Erythroblast (primary cell): ENCODE results near the gene RTL10.

Experiments
- DNase-seq, 2 experiments: peaks; one replicate each; lab custom pipeline; 2025; lab: John Stamatoyannopoulos, UW
- GATA1 ChIP-seq: IDR thresholded peaks from 2 replicates; pipeline ENCODE4 v1.6.1; 2011; ENCODE audit warnings: low read depth, mild to moderate bottlenecking, control low read depth, low read length, moderate library complexity
- POLR2A ChIP-seq: IDR thresholded peaks from 2 replicates; pipeline ENCODE4 v1.6.1; 2011; ENCODE audit warnings: mild to moderate bottlenecking, low read length

RTL10 gene

DNA sequence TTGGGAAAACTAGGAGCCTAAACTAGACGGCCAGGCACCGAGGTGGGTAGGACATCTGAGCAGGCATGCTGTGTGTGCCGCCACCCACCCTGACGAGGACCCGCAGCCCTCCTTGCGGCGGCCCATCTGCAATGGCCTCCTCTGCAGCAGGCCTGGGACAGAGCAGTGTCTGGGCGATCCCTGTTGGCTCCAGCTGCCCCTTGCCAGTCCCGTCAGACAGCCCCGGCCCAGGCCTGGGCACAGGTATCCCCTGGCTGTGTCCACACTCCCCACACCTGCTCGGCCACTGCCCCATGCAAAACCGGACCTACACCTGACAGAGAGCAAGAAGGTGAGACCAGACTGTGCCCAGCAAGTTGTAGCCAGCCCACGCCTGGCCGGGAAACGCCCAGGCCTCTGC, 38.7 kb upstream of the RTL10 start:
- no peak for TF ChIP-seq POLR2A
- TF ChIP-seq GATA1, result no peak
- no peak for DNase-seq

DNA sequence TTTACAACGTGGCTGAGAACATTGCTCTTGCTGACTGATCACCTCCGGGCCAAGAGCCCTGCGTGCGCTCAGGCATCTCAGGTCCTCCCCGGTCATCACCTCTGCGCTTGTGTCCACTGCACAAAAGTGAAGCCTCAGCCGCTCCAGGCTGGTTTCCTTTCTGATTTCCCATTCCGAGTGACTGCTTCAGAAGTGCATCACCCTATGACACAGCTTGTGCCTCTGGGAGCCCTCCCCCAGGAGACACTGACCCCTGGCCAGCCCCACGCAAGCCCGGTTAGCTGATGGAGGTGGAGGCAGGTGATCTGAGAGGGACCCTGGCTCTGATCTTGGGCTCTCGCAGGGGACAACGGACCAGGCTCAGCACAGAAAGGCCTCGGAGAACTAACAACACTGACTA, 38.3 kb upstream of the RTL10 start:
- no peak for DNase-seq
- TF ChIP-seq POLR2A, result no peak
- no peak for TF ChIP-seq GATA1

DNA sequence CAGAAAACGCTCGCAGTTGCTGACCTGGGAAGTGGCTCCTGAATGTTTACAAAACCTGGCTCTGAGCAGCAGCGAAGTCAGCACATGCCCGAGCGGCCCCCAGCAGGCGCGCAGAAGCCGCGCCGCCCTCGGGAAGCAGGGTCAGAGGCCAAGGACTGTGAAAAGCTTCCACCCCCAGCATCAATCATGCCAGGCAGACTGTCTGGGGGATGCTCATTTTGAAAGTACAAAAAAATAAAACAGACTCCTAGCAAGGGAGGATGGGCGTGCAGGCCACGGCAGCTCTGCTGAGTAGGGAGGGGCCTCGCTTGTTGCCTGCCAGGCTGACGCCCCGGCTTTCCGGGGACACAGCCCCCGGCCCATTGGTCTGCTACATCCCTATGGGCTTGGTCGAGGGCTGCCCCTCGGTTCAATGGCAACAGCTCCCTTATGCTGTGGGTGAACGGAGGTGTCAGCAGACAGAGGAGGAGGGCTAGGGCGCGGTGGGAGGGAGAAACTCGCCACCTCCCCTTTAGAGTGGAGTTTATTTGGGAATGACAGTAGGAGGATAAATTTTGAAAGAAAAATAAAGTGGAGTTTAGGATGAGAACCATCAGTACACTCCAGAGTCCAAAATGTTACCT, 37.7 kb upstream of the RTL10 start:
- TF ChIP-seq GATA1 (no peak), POLR2A (no peak)

DNA sequence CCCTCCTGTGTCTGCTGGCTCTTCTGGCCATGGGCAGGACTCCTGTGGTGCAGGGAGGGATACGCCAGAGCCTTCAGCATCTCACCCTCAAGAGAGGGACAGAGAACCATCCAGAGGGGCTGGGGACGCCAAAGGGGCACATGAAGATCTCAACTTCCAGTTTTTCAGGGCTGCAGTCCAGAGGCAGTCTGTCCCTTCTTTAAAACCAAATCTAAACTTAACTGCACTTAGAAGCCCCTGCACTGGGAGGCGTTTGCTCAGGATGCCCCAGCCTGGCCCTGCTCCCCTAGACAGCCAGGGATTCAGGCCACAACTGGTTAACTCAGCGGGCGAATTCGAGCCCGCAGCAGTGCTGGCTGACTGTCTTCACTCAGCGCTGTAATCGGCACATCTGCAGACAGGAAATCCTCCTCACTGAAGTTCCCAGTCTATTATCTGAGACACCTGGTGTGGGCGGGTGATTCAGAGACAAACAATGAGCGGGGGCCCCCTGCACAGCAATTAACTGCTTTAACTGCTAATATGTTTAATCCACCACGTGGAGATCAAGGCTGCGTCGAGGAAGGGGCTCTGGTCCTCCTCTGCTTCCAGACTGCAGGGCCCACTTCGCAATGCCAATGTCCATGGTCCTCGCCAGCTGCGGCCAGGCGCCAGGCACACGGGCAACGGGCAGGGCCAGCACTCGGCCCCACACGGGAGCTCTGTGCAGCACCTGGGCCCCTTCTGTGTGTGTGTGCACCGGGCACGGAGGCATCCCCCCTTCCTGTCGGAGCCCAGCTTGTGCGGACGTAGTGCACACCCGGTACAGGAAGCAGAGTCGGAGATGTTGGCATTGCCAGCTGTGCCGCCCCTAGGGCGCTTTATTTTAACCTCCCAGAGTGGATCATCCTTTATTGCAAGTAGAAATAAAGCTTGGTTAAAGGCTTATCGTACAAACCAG, 36.9 kb upstream of the RTL10 start:
- TF ChIP-seq GATA1, result no peak

More for the DNA sequence above, 37.7 kb upstream of the RTL10 start:
- no peak for DNase-seq

DNA sequence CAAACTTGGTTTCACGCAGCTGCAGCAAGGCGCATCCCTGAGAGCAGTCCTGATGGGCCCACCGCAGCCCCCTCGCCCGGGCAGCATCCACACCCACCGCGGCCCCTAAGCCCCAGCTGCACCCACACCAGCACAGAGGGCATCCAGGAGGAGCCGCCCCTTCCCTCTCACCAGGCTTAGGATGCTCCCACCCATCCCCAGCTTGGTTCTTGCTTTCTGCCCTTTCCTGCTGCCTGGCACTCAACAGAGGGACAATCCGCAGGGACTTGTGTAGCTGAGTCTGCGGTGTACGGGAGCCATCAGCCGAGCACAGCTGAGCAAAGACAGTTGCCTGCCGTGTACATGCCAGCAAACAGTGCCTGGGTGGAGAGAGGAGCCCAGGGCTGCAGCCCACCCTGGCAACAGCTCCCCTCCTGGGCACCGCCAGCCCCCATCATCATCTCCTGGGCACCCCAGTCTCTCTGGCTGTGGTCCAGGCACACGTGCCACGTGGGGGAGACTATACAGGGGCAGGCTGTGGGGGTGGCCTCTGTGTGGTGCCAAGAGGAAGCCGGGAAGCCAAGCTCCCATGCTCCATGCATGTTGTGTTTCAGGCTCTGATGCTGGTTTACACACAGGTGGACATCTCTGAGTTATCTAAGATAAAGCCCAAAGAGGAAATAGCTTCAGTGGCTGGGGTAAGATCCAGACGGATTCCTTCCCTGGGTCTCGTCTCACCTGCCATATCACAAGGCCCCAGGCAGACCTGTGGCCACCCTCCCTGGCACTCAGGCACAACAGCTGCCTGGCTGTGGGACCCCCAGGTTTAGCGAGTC, 36.0 kb upstream of the RTL10 start:
- DNase-seq, result no peak

More for the DNA sequence above, 36.9 kb upstream of the RTL10 start:
- DNase-seq, result peak; percentile 29 to 65

DNA sequence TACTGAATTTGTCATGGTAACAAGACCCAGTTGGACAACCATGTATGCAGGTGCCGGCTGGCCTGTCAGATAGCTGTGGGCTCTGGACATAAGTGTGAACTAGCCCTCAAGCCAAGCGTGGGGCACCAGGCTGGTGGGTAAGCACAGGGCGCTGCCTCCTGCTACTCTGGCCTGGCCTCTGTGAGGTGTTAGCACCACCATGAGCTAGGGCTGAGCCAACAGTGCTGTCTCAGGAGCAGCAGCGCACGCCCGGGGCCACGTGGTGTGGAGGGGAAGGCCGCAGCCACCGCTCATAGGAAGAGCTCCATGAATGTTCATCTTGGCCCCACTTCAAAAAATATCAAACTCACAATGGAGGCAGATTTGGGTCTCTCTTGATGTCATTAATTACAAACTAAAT, 35.3 kb upstream of the RTL10 start:
- no peak for DNase-seq
- TF ChIP-seq POLR2A (no peak), GATA1 (no peak)

More for the DNA sequence above, 36.0 kb upstream of the RTL10 start:
- TF ChIP-seq GATA1 (no peak), POLR2A (no peak)

DNA sequence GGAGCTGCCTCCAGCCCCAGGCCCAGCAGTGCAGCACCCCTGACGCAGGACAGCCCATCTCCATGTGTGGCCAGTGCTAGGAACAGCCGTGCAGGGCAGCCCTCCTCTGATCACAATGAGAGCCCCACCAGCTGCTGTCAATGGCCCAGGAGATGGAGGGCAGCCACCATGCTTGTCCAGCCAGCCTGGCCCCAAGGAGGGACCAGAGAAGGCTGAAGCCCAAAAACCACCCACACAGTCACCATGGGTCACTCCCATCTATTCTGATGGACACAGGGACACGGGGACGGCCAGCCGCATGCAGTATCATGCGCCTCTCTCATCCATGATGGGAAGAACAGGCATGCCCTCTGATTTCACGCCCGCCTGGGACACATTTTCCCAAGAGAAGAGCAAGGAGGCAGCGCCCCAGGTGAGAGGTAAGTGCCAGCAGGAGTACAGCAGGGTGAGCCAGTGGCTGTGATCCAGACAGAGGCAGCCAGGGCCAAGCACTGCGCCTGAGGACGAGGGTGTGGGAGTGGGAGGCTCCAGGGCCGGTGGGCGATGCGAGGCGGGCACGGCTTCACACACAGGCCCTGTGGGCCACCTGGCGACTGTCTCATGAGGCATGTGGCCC, 33.6 kb upstream of the RTL10 start:
- no peak for TF ChIP-seq POLR2A
- TF ChIP-seq GATA1, result no peak
- DNase-seq, result no peak

DNA sequence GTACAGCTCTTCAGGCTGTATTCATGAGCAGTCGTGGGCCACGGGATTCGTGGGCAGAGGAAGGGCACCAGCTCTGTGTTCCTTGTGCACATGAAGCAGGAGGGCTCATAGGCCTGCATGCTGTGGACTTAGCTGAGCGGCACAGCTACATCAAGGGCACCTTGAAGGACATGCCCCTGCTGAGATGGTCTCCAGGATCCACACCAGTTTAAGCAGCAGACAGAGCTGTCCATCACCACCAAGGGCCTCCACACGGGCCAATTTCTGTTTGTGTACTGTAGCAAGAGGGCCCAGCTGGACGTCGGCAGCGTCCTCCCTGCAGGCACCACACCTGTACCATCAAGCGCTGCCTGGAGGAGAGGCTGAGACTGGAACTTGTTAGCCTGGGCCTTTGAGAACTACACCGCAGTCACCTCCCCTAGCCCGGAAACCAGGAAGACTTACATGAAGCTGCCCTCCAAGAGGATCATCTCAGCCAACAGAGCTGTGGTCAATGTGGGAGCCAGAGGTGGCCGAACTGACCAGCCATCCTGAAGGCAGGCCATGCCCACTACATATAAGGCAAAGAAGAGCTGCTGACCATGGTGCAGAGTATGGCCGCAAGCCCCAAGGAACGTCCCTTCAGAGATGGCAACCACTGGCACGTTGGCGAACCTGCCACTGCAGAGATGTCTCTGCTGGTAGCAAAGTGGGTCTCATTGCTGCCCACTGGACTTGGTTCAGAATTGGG, 32.7 kb upstream of the RTL10 start:
- DNase-seq, result no peak
- TF ChIP-seq POLR2A, result no peak
- no peak for TF ChIP-seq GATA1

DNA sequence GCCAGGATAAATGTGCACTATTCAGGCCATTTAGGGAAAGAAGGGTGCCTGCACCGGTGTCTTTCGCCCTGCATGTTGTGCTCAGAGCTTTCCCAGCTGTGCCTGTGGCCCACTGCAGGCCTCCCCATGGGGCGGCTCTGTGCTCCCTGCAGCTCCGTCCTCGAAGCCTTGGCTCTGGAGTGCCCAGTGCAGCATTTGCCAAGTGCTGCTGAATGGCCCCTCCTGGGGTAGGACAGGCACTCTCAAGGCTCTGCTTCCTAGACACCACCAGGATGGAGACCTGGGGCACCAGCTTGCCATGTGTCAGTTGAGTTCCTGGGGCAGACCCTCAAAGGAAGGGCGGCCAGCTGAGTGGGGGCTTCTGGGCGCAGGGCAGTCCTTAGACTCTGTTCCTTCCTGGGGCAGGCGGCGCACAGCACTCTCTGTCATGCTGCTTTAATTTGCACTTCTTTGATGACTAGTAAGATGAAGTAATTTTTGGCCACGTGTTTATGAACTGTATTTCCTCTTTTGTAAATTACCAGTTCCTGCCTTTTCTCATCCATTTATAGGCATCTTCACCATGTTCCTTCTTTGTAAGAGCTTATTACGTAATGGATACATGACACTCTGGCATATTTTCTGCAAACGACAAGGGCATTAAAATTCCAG, 32.1 kb upstream of the RTL10 start:
- DNase-seq, result no peak
- TF ChIP-seq GATA1 (no peak), POLR2A (no peak)

DNA sequence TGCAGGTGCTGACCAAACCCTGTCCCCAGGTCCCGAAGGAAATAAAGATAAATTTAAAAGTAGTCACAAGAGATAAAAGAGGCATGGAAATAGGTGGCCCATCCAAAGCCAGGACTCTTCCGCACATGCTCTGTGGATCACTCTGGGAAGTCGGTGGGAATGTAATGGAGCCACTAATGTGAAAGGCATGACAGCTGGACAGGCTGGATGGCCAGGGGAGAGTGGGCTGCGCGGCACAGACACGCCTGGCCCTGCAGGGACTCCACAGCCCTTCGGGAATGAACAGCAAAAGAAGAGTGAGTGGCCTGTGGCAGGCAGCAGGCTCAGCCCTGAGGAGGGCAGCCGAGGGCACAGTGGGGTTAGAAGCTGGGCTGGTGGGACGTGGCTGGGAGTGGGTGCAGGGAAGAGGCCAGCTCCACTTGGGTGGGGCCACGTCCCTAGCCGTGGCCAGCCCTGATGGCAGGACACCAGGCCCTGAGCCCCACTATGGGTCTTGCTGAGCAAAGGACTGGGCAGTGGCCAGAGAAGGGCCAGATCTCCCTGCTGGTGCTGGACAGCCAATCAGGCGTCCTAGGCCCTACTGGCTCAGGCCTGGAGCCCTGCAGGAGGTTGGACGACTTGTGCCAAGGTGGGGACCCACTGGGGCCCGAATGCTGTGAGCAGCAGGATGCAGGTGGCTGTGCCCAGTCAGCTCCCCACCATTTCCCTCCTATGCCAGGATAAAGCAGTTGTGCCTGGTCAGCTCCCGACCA, 31.3 kb upstream of the RTL10 start:
- TF ChIP-seq POLR2A (no peak), GATA1 (no peak)
- DNase-seq, result no peak

DNA sequence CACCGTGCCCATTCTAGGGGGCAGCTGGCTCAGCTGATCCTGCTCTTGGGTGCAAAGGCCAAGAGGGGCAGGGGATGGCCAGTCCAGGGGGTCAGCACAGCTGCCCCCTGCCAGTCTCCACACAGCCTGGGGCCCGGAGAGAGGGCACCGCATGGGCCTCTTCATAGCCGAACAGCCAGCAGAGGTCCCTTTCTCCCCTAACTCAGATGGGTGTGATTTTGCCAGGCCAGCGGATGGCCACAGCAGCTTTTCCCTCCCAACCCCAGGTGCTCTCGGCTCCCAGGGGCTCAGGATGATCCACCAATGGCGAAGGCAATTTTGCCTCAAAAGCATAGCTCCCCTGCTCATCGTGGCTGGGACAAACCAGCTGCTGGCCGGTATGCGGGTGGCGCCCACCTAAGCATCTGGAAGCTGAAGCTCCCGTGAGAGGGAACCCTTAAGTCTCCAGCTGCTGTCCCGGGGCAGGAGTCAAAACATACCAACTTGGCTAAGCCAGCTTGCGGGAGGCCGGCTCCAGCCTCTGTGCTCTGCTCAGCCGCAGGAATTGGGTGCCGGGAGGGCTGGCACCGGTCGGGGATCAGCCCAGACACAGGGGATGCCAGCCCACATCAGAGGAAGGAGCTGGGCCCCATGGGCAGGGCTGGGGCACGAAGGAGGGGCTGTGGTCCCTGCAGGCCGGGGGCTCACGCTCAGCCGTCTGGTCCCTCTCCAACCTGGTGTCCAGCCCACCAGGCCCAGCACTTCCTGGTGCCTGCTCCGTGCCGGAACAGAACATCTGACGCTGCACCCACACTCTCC, 30.5 kb upstream of the RTL10 start:
- TF ChIP-seq POLR2A (no peak), GATA1 (no peak)
- DNase-seq, result no peak
